ENCODE measurements around the gene RFPL1. TPM values are rescaled to one million over a fixed set of nuclear protein-coding genes. Genes with fewer than 3 reads are reported as not detected.
"Not testable (repeated sequence)": the region's sequence is repeated elsewhere in the genome, so short reads cannot be mapped to it uniquely, and the experiment has no call there.

Gene RFPL1
- total RNA-seq = not detected

DNA sequence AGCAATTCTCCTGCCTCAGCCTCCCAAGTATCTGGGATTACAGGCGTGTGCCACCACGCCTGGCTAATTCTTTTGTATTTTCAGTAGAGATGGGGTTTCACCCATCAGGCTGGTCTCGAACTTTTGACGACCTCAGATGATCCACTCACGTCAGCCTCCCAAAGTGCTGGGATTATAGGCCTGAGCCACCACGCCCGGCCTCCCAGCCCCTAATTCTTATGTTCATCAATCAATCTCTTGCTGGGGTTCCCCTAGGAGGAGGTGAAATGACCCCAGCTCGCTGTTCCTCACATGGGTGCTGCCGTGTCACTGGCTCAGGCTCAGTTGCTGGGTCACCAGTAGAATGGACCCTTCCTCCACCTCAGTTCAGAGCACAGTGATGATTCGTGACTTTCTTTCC, at the start of gene RFPL1:
TSS of gene RFPL1 (plus strand) at position 301 of the 400 bp plus-strand sequence.
- CTCF ChIA-PET; H3K27ac Mint-ChIP-seq; H3K4me1 Mint-ChIP-seq; H3K36me3 Mint-ChIP-seq (ENCODE audit: low read depth); POLR2A ChIA-PET; H3K4me3 Mint-ChIP-seq; H3K9me3 Mint-ChIP-seq; DNase-seq: not testable (repeated sequence)
- peaks cover 30% of the 10 kb centered on the region for H3K27me3 Mint-ChIP-seq

- no peak for DNase-seq
- POLR2A ChIA-PET = no interaction called here
- H3K27me3 Mint-ChIP-seq = no peaks in the 10 kb centered on the region
- peaks cover 6% of the 10 kb centered on the region for H3K36me3 Mint-ChIP-seq (ENCODE audit: low read depth)
- CTCF ChIA-PET = interaction anchor here (0.8 to 1.2 kb wide), 3 partner anchors 12 to 200 kb away, joined by 3 read pairs; no protein-coding TSS in a partner anchor
- H3K4me3 Mint-ChIP-seq = peak overlapping the region; percentile 86
- H3K4me1 Mint-ChIP-seq = peaks cover 40% of the 10 kb centered on the region
- H3K27ac Mint-ChIP-seq = peak overlapping the region; percentile 94
- H3K9me3 Mint-ChIP-seq = no peaks in the 10 kb centered on the region
Measured at GRCh38 chr22:29388759-29389090, 49.7 kb upstream of the RFPL1 start.

DNA sequence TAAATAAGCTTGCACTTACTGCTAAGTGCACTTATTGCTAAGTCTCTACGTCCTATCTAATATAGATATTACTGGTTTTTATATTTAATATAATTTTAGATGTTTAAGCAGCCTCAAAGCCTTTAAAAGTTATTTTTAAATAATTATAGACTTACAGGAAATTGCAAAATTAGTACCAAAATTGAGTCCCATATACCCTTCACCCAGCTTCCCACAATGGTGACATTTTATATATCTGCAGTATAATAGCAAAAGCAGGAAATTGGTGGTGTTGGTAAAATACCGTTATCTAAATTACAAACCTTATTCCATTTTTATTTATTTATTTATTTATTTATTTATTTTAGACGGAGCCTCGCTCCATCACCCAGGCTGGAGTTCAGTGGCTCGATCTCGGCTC, 48.1 kb upstream of the RFPL1 start:
- H3K4me3 Mint-ChIP-seq = no peak overlapping the region
- DNase-seq = no peak
- H3K9me3 Mint-ChIP-seq = no peaks in the 10 kb centered on the region
- H3K27ac Mint-ChIP-seq = no peak overlapping the region
- peaks cover 36% of the 10 kb centered on the region for H3K4me1 Mint-ChIP-seq
- ChIA-PET POLR2A (no interaction called here), CTCF (no interaction called here)
- H3K36me3 Mint-ChIP-seq (ENCODE audit: low read depth) = peaks cover 2% of the 10 kb centered on the region
- no peaks in the 10 kb centered on the region for H3K27me3 Mint-ChIP-seq

- CTCF ChIA-PET = no interaction called here
- no peak overlapping the region for H3K4me3 Mint-ChIP-seq
Measured at GRCh38 chr22:29391546-29391945, 46.8 kb upstream of the RFPL1 start.

GRCh38 chr22:29393019-29393608, 45.3 kb upstream of the RFPL1 start:
- H3K9me3 Mint-ChIP-seq = no peaks in the 10 kb centered on the region
- ChIA-PET POLR2A (no interaction called here), CTCF (no interaction called here)
- H3K27me3 Mint-ChIP-seq = no peaks in the 10 kb centered on the region
- peak overlapping the region; percentile 31 for H3K27ac Mint-ChIP-seq
- DNase-seq = no peak
- H3K4me3 Mint-ChIP-seq = no peak overlapping the region
- H3K36me3 Mint-ChIP-seq (ENCODE audit: low read depth) = no peaks in the 10 kb centered on the region
- H3K4me1 Mint-ChIP-seq = peaks cover 12% of the 10 kb centered on the region

More at GRCh38 chr22:29391546-29391945, 46.8 kb upstream of the RFPL1 start:
- no peak for DNase-seq
- no peaks in the 10 kb centered on the region for H3K27me3 Mint-ChIP-seq
- peaks cover 23% of the 10 kb centered on the region for H3K4me1 Mint-ChIP-seq
- POLR2A ChIA-PET = interaction anchor here (0.6 kb wide), 1 partner anchor 125 kb away, joined by 11 read pairs; no protein-coding TSS in a partner anchor
- H3K27ac Mint-ChIP-seq = no peak overlapping the region
- peaks cover 2% of the 10 kb centered on the region for H3K36me3 Mint-ChIP-seq (ENCODE audit: low read depth)
- no peaks in the 10 kb centered on the region for H3K9me3 Mint-ChIP-seq

GRCh38 chr22:29394931-29395581, 43.3 kb upstream of the RFPL1 start:
- Mint-ChIP-seq H3K4me3 (no peak overlapping the region), H3K27me3 (no peaks in the 10 kb centered on the region), H3K4me1 (peaks cover 8% of the 10 kb centered on the region), H3K9me3 (no peaks in the 10 kb centered on the region), H3K27ac (no peak overlapping the region), H3K36me3 (ENCODE audit: low read depth) (no peaks in the 10 kb centered on the region)
- DNase-seq = peak; percentile 77
- ChIA-PET POLR2A (no interaction called here), CTCF (interaction anchor here (0.9 to 1.4 kb wide), 3 partner anchors 17 to 129 kb away, joined by 3 read pairs; no protein-coding TSS in a partner anchor)

DNA sequence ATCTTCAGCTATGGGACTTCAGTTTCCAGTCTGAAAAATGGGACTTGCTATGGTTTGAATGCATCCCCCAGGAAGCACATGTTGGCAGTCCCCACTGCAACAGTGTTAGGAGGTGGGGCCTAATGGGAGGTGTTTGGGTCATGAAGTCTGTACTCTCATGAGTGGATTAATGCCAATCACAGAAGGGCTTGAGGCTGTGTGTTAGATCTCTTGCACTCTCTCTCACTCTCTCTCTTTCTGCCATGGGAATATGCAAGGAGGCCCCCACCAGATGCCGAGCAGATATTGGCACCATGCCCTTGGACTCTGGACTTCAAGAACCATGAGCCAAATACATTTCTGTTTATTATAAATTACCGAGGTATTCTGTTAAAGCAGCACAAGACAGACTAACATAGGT, 42.3 kb upstream of the RFPL1 start:
- ChIA-PET CTCF (interaction anchor here (0.9 kb wide), 1 partner anchor 16 kb away, joined by 3 read pairs; no protein-coding TSS in a partner anchor), POLR2A (no interaction called here)
- no peak overlapping the region for H3K4me3 Mint-ChIP-seq
- H3K4me1 Mint-ChIP-seq = peaks cover 7% of the 10 kb centered on the region
- H3K27me3 Mint-ChIP-seq = peaks cover 7% of the 10 kb centered on the region
- no peaks in the 10 kb centered on the region for H3K9me3 Mint-ChIP-seq
- no peak overlapping the region for H3K27ac Mint-ChIP-seq
- H3K36me3 Mint-ChIP-seq (ENCODE audit: low read depth) = no peaks in the 10 kb centered on the region
- no peak for DNase-seq

- CTCF ChIA-PET = interaction anchor here (0.8 kb wide), 1 partner anchor 21 kb away, joined by 3 read pairs; no protein-coding TSS in a partner anchor
- peaks cover 12% of the 10 kb centered on the region for H3K27me3 Mint-ChIP-seq
- POLR2A ChIA-PET = no interaction called here
Measured at GRCh38 chr22:29397791-29398190, 40.6 kb upstream of the RFPL1 start.

DNA sequence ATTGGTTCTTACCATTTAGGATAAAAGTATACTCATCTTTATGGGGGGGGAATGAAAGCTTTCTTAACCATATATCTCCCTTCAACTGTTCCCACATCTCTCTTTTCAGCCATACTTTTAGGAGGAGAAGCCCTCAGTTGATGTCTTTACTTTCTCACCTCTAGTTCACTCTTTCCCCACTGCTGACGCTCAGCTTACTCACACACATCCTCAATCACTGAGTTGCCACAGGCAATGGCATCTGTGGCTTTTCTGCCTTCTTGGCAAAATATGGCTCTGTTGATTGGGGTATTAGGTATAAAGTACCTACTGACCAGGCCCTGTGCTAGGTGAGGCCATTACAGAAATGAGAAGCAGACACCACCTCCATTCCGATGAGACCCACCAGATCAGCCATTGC, 37.8 kb upstream of the RFPL1 start:
- no peaks in the 10 kb centered on the region for H3K4me1 Mint-ChIP-seq
- no peaks in the 10 kb centered on the region for H3K9me3 Mint-ChIP-seq
- peaks cover 17% of the 10 kb centered on the region for H3K27me3 Mint-ChIP-seq
- ChIA-PET CTCF (no interaction called here), POLR2A (no interaction called here)
- H3K27ac Mint-ChIP-seq = no peak overlapping the region
- no peak for DNase-seq
- H3K4me3 Mint-ChIP-seq = no peak overlapping the region
- no peaks in the 10 kb centered on the region for H3K36me3 Mint-ChIP-seq (ENCODE audit: low read depth)

More at GRCh38 chr22:29397791-29398190, 40.6 kb upstream of the RFPL1 start:
- Mint-ChIP-seq H3K4me3 (no peak overlapping the region), H3K4me1 (peaks cover 5% of the 10 kb centered on the region), H3K9me3 (no peaks in the 10 kb centered on the region), H3K36me3 (ENCODE audit: low read depth) (no peaks in the 10 kb centered on the region), H3K27ac (no peak overlapping the region)
- no peak for DNase-seq

DNA sequence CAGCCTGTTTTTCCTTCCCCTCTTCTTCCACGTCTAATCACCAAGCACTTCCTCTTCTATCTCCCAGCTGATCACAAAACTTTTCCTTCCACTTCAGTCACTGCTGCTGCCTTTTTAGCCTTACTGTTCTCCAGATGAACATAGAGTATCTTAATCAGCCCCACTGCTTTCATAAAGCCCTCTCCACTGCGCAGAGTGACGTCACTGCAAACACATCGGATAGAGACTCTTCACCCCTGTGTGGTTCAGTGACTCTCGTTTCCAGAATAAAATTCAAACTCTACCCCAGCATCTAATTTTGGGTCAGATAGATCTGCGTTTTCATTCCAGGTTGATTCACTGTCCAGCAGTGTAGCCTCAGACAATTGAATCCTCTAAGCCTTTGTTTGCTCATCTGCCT, 36.8 kb upstream of the RFPL1 start:
- H3K4me3 Mint-ChIP-seq; CTCF ChIA-PET; POLR2A ChIA-PET; H3K36me3 Mint-ChIP-seq (ENCODE audit: low read depth); H3K9me3 Mint-ChIP-seq; H3K4me1 Mint-ChIP-seq; DNase-seq; H3K27ac Mint-ChIP-seq: not testable (repeated sequence)
- H3K27me3 Mint-ChIP-seq = peaks cover 17% of the 10 kb centered on the region

- Mint-ChIP-seq H3K27ac (no peak overlapping the region), H3K27me3 (peaks cover 7% of the 10 kb centered on the region), H3K9me3 (no peaks in the 10 kb centered on the region), H3K4me3 (no peak overlapping the region), H3K4me1 (peaks cover 17% of the 10 kb centered on the region), H3K36me3 (ENCODE audit: low read depth) (no peaks in the 10 kb centered on the region)
- ChIA-PET CTCF (no interaction called here), POLR2A (no interaction called here)
- DNase-seq = no peak
Measured at GRCh38 chr22:29408940-29409339, 29.4 kb upstream of the RFPL1 start.

GRCh38 chr22:29411569-29412211, 26.7 kb upstream of the RFPL1 start:
- H3K9me3 Mint-ChIP-seq; H3K4me3 Mint-ChIP-seq; DNase-seq; POLR2A ChIA-PET; H3K36me3 Mint-ChIP-seq (ENCODE audit: low read depth); H3K27me3 Mint-ChIP-seq; H3K27ac Mint-ChIP-seq: not testable (repeated sequence)
- H3K4me1 Mint-ChIP-seq = peaks cover 40% of the 10 kb centered on the region
- CTCF ChIA-PET = interaction anchor here (0.8 kb wide), 1 partner anchor 16 kb away, joined by 3 read pairs; no protein-coding TSS in a partner anchor

GRCh38 chr22:29412772-29413171, 25.6 kb upstream of the RFPL1 start:
- H3K27ac Mint-ChIP-seq; POLR2A ChIA-PET; H3K4me3 Mint-ChIP-seq; H3K9me3 Mint-ChIP-seq; H3K27me3 Mint-ChIP-seq; H3K36me3 Mint-ChIP-seq (ENCODE audit: low read depth): not testable (repeated sequence)
- CTCF ChIA-PET = interaction anchor here (0.8 kb wide), 1 partner anchor 17 kb away, joined by 3 read pairs; no protein-coding TSS in a partner anchor
- peaks cover 38% of the 10 kb centered on the region for H3K4me1 Mint-ChIP-seq
- DNase-seq = peak; percentile 24
